Ovary (tissue), 3 donors: ENCODE measurements around the gene ADGRB3.

Source experiments
- CTCF ChIP-seq, 3 donors: fragments of 450-650 bp in 2 of 3; fragments of 200-600 bp in 1 of 3; IDR thresholded peaks; one replicate each; pipeline versions ENCODE4 v1.5.1 to v1.8.0; 2016 to 2022; ENCODE audit warnings: antibody characterized with exemption in 3 of 3, mild to moderate bottlenecking in 1 of 3
- EP300 ChIP-seq: sonication (generic); formaldehyde crosslinking; IDR thresholded peaks from one replicate; pipeline ENCODE4 v1.6.1; 2017; ENCODE audit warnings: antibody characterized with exemption
- POLR2A ChIP-seq: fragments of 450-650 bp; IDR thresholded peaks from one replicate; pipeline ENCODE4 v1.6.1; 2017; ENCODE audit warnings: antibody characterized with exemption, mild to moderate bottlenecking, moderate library complexity
- donor health status: DM: no; HTN: no; CAD: no.

- TF ChIP-seq CTCF (IDR thresholded peaks at IDR 0.05) (no peak), EP300 (no peak), POLR2A (no peak)
Observed at GRCh38 chr6:69276204-69276603, 641.1 kb downstream of the ADGRB3 start.
